Progenitor cell of endocrine pancreas (in vitro differentiated cells): Measurements from ENCODE around the gene BRINP3. TPM values are rescaled to one million over a fixed set of nuclear protein-coding genes. Genes with fewer than 3 reads are reported as not detected.

Experiments used
- DNase-seq: peaks from one replicate; pipeline ENCODE4 v3.0.0; 2021; ENCODE audit warnings: low spot score; ENCODE audit not compliant: unreplicated experiment
- H3K27ac Mint-ChIP-seq: 2 replicates; pipeline ENCODE4 v1.8.0; 2021; ENCODE audit warnings: mild to moderate bottlenecking, moderate library complexity, mixed read lengths
- H3K27me3 Mint-ChIP-seq: 2 replicates; pipeline ENCODE4 v1.8.0; 2021; ENCODE audit warnings: mixed read lengths
- H3K36me3 Mint-ChIP-seq: 2 replicates; pipeline ENCODE4 v1.8.0; 2022; ENCODE audit warnings: mixed read lengths; ENCODE audit not compliant: insufficient read depth
- H3K4me1 Mint-ChIP-seq: 2 replicates; pipeline ENCODE4 v1.8.0; 2021; ENCODE audit warnings: low read depth, mixed read lengths
- H3K4me3 Mint-ChIP-seq: 2 replicates; pipeline ENCODE4 v1.8.0; 2021; ENCODE audit warnings: low read depth, mild to moderate bottlenecking, moderate library complexity, mixed read lengths
- H3K9me3 Mint-ChIP-seq: 2 replicates; pipeline ENCODE4 v1.8.0; 2021; ENCODE audit warnings: low read depth, mixed read lengths
- total RNA-seq: library from RNA; stranded (reverse); gene quantifications from 2 replicates; pipeline ENCODE4 v1.2.1, GENCODE V29; 2021
- TF ChIP-seq, protein P1 (sequence below): fragments of 200-600 bp; sonication (generic); IDR thresholded peaks from one replicate; pipeline ENCODE4 v1.5.0; 2021; ENCODE audit warnings: antibody characterized with exemption, mild to moderate bottlenecking; ENCODE audit not compliant: unreplicated experiment

The BRINP3 gene
- total RNA-seq, 1 donor from 2014 or later: not detected

- H3K4me3 Mint-ChIP-seq: no peak overlapping the region
- H3K27ac Mint-ChIP-seq: no peak overlapping the region
- no peaks in the 10 kb centered on the region for H3K4me1 Mint-ChIP-seq
- no peaks in the 10 kb centered on the region for H3K27me3 Mint-ChIP-seq
- DNase-seq: no peak
- TF ChIP-seq, protein P1, sequence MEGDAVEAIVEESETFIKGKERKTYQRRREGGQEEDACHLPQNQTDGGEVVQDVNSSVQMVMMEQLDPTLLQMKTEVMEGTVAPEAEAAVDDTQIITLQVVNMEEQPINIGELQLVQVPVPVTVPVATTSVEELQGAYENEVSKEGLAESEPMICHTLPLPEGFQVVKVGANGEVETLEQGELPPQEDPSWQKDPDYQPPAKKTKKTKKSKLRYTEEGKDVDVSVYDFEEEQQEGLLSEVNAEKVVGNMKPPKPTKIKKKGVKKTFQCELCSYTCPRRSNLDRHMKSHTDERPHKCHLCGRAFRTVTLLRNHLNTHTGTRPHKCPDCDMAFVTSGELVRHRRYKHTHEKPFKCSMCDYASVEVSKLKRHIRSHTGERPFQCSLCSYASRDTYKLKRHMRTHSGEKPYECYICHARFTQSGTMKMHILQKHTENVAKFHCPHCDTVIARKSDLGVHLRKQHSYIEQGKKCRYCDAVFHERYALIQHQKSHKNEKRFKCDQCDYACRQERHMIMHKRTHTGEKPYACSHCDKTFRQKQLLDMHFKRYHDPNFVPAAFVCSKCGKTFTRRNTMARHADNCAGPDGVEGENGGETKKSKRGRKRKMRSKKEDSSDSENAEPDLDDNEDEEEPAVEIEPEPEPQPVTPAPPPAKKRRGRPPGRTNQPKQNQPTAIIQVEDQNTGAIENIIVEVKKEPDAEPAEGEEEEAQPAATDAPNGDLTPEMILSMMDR: no peak
- peaks cover 3% of the 10 kb centered on the region for H3K9me3 Mint-ChIP-seq
- no peaks in the 10 kb centered on the region for H3K36me3 Mint-ChIP-seq
These were observed 410.1 kb downstream of the BRINP3 start for GRCh38 chr1:190067592-190067991.

GRCh38 chr1:190066011-190066410, 411.7 kb downstream of the BRINP3 start:
- TF ChIP-seq, protein P1: no peak
- Mint-ChIP-seq H3K4me1 (no peaks in the 10 kb centered on the region), H3K27me3 (no peaks in the 10 kb centered on the region), H3K36me3 (no peaks in the 10 kb centered on the region), H3K27ac (no peak overlapping the region), H3K4me3 (no peak overlapping the region), H3K9me3 (peaks cover 3% of the 10 kb centered on the region)
- no peak for DNase-seq

- Mint-ChIP-seq H3K27me3 (no peaks in the 10 kb centered on the region), H3K4me1 (peaks cover 11% of the 10 kb centered on the region), H3K27ac (no peak overlapping the region), H3K9me3 (no peaks in the 10 kb centered on the region), H3K4me3 (no peak overlapping the region), H3K36me3 (no peaks in the 10 kb centered on the region)
- TF ChIP-seq, protein P1: no peak
- no peak for DNase-seq
These were observed 428.4 kb downstream of the BRINP3 start for GRCh38 chr1:190049314-190049713.
